HEK293 (cell line): ENCODE results near the gene GUCA1A.
A peak's percentile ranks its signal among the peaks of the same experiment; 100 is the strongest.

ENCODE experiments used
- EGR2 ChIP-seq: fragments of 450-650 bp; formaldehyde crosslinking; IDR thresholded peaks from 2 replicates; pipeline ENCODE4 v1.5.1; 2016; ENCODE audit warnings: low read depth, missing biosample characterization, missing genetic modification characterization
- GLI2 ChIP-seq: fragments of 450-650 bp; formaldehyde crosslinking; IDR thresholded peaks from 2 replicates; pipeline ENCODE4; 2017; ENCODE audit warnings: missing biosample characterization, missing genetic modification characterization, low read depth, borderline replicate concordance
- SP7 ChIP-seq: fragments of 450-650 bp; formaldehyde crosslinking; IDR thresholded peaks from 2 replicates; pipeline ENCODE4 v1.5.1; 2016; ENCODE audit warnings: missing biosample characterization, missing genetic modification characterization
- ZIC2 ChIP-seq: fragments of 450-650 bp; formaldehyde crosslinking; IDR thresholded peaks from 2 replicates; pipeline ENCODE4 v1.5.1; 2016; ENCODE audit warnings: missing biosample characterization, missing genetic modification characterization
- ZNF121 ChIP-seq: fragments of 450-650 bp; formaldehyde crosslinking; IDR thresholded peaks from 2 replicates; pipeline ENCODE4 v1.5.1; 2016; ENCODE audit warnings: missing biosample characterization, missing genetic modification characterization
- ZNF132 ChIP-seq: fragments of 450-650 bp; formaldehyde crosslinking; IDR thresholded peaks from 2 replicates; pipeline ENCODE4 v1.5.1; 2017; ENCODE audit warnings: missing biosample characterization, missing genetic modification characterization, borderline replicate concordance
- ZNF133 ChIP-seq: fragments of 450-650 bp; formaldehyde crosslinking; IDR thresholded peaks from 2 replicates; pipeline ENCODE4 v1.5.1; 2016; ENCODE audit warnings: missing biosample characterization, missing genetic modification characterization
- ZNF140 ChIP-seq: fragments of 450-650 bp; formaldehyde crosslinking; IDR thresholded peaks from 2 replicates; pipeline ENCODE4 v1.5.1; 2016; ENCODE audit warnings: missing biosample characterization, missing genetic modification characterization
- ZNF184 ChIP-seq: fragments of 450-650 bp; IDR thresholded peaks from 2 replicates; pipeline ENCODE4 v1.5.1; 2018; ENCODE audit warnings: missing biosample characterization, mild to moderate bottlenecking, missing genetic modification characterization
- ZNF221 ChIP-seq: fragments of 450-650 bp; formaldehyde crosslinking; IDR thresholded peaks from 2 replicates; pipeline ENCODE4 v1.5.1; 2017; ENCODE audit warnings: missing biosample characterization, missing genetic modification characterization, borderline replicate concordance
- ZNF311 ChIP-seq: fragments of 450-650 bp; formaldehyde crosslinking; IDR thresholded peaks from 2 replicates; pipeline ENCODE4 v1.5.1; 2017; ENCODE audit warnings: missing biosample characterization, missing genetic modification characterization, borderline replicate concordance
- ZNF37A ChIP-seq: fragments of 450-650 bp; IDR thresholded peaks from 2 replicates; pipeline ENCODE4 v1.5.1; 2018; ENCODE audit warnings: missing biosample characterization, missing genetic modification characterization
- ZNF571 ChIP-seq: fragments of 450-650 bp; formaldehyde crosslinking; IDR thresholded peaks from 2 replicates; pipeline ENCODE4 v1.5.0; 2017; ENCODE audit warnings: missing biosample characterization, missing genetic modification characterization
- ZNF585B ChIP-seq: fragments of 450-650 bp; formaldehyde crosslinking; IDR thresholded peaks from 2 replicates; pipeline ENCODE4 v1.5.1; 2016; ENCODE audit warnings: missing biosample characterization, missing genetic modification characterization
- ZNF768 ChIP-seq: fragments of 450-650 bp; formaldehyde crosslinking; IDR thresholded peaks from 2 replicates; pipeline ENCODE4 v1.5.1; 2018; ENCODE audit warnings: missing biosample characterization, mild to moderate bottlenecking, missing genetic modification characterization
- ZNF785 ChIP-seq: fragments of 450-650 bp; formaldehyde crosslinking; IDR thresholded peaks from 2 replicates; pipeline ENCODE4 v1.5.1; 2016; ENCODE audit warnings: missing biosample characterization, missing genetic modification characterization
- ZNF843 ChIP-seq: fragments of 450-650 bp; formaldehyde crosslinking; IDR thresholded peaks from 2 replicates; pipeline ENCODE4 v1.5.1; 2016; ENCODE audit warnings: missing biosample characterization, missing genetic modification characterization
- ZXDB ChIP-seq: fragments of 450-650 bp; formaldehyde crosslinking; IDR thresholded peaks from 2 replicates; pipeline ENCODE4 v1.5.1; 2016; ENCODE audit warnings: missing biosample characterization, missing genetic modification characterization
- TF ChIP-seq, protein P1 (sequence below): fragments of 450-650 bp; formaldehyde crosslinking; IDR thresholded peaks from 2 replicates; pipeline ENCODE4 v1.5.1; 2016; ENCODE audit warnings: missing biosample characterization, missing genetic modification characterization
- TF ChIP-seq, protein P2 (sequence below): IDR thresholded peaks from 2 replicates; pipeline ENCODE4 v1.6.1; 2011; ENCODE audit warnings: mild to moderate bottlenecking, low read depth, low read length, borderline replicate concordance
- TF ChIP-seq, protein P3 (sequence below): fragments of 450-650 bp; formaldehyde crosslinking; IDR thresholded peaks from 2 replicates; pipeline ENCODE4 v1.5.1; 2016; ENCODE audit warnings: missing biosample characterization, missing genetic modification characterization
- TF ChIP-seq, protein P4 (sequence below): fragments of 450-650 bp; formaldehyde crosslinking; IDR thresholded peaks from 2 replicates; pipeline ENCODE4 v1.5.1; 2016; ENCODE audit warnings: missing biosample characterization, missing genetic modification characterization
- TF ChIP-seq, protein P5 (sequence below): fragments of 450-650 bp; formaldehyde crosslinking; IDR thresholded peaks from 2 replicates; pipeline ENCODE4 v1.5.1; 2016; ENCODE audit warnings: missing biosample characterization, missing genetic modification characterization
- TF ChIP-seq, protein P6 (sequence below): fragments of 450-650 bp; formaldehyde crosslinking; IDR thresholded peaks from 2 replicates; pipeline ENCODE4 v1.5.1; 2017; ENCODE audit warnings: missing biosample characterization, missing genetic modification characterization

The GUCA1A gene

DNA sequence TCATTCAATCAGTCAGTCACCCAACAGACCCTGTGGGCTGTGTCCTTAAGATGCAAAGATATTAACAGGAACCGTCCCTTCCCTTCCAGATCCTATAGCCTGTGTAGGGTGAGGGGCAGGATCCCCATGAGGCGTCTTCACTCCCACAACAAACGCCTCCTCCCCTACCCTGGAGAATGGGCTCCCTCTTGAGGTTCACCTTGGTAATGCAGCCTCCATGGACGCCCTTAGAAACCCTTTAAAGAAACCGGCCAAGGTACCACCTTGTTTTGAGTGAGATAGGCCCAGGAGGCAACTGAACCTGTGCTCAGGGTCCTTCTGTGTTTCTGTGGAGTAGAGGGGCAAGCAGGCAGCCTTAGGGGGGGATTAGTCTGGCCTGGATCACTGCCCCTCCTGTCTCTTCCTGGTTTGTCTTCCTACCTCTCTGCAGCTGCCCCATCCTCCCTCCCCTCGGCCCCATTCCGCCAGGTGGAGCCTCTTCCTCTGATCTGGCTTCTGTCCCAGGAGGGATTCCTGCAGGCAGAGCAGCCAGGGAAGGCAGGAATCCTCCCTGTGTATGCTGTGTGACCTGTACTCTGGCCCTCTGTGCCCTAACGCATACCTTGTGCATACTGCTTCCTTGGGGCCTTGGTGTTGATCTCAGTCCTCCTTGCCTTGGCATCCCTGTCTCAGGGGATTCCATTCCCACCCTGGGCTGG, 6.6 kb upstream of the GUCA1A start (continued):
- TF ChIP-seq, protein P1, sequence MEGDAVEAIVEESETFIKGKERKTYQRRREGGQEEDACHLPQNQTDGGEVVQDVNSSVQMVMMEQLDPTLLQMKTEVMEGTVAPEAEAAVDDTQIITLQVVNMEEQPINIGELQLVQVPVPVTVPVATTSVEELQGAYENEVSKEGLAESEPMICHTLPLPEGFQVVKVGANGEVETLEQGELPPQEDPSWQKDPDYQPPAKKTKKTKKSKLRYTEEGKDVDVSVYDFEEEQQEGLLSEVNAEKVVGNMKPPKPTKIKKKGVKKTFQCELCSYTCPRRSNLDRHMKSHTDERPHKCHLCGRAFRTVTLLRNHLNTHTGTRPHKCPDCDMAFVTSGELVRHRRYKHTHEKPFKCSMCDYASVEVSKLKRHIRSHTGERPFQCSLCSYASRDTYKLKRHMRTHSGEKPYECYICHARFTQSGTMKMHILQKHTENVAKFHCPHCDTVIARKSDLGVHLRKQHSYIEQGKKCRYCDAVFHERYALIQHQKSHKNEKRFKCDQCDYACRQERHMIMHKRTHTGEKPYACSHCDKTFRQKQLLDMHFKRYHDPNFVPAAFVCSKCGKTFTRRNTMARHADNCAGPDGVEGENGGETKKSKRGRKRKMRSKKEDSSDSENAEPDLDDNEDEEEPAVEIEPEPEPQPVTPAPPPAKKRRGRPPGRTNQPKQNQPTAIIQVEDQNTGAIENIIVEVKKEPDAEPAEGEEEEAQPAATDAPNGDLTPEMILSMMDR (tag by site-specific recombination): peak; percentile 86
- TF ChIP-seq, protein P2, sequence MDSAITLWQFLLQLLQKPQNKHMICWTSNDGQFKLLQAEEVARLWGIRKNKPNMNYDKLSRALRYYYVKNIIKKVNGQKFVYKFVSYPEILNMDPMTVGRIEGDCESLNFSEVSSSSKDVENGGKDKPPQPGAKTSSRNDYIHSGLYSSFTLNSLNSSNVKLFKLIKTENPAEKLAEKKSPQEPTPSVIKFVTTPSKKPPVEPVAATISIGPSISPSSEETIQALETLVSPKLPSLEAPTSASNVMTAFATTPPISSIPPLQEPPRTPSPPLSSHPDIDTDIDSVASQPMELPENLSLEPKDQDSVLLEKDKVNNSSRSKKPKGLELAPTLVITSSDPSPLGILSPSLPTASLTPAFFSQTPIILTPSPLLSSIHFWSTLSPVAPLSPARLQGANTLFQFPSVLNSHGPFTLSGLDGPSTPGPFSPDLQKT: no peak
- TF ChIP-seq ZIC2 (tag by site-specific recombination): no peak
- TF ChIP-seq ZXDB (tag by site-specific recombination): peak; percentile 24; the same call in 1 of the 2 replicates
- no peak for TF ChIP-seq GLI2 (tag by site-specific recombination)
- TF ChIP-seq ZNF221 (tag by site-specific recombination): no peak
- TF ChIP-seq, protein P3, sequence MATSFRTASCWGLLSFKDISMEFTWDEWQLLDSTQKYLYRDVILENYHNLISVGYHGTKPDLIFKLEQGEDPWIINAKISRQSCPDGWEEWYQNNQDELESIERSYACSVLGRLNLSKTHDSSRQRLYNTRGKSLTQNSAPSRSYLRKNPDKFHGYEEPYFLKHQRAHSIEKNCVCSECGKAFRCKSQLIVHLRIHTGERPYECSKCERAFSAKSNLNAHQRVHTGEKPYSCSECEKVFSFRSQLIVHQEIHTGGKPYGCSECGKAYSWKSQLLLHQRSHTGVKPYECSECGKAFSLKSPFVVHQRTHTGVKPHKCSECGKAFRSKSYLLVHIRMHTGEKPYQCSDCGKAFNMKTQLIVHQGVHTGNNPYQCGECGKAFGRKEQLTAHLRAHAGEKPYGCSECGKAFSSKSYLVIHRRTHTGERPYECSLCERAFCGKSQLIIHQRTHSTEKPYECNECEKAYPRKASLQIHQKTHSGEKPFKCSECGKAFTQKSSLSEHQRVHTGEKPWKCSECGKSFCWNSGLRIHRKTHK (tag by site-specific recombination): no peak
- TF ChIP-seq ZNF785: no peak
- TF ChIP-seq SP7 (tag by site-specific recombination): peak; percentile 41
- peak; percentile 72 for TF ChIP-seq EGR2 (tag by site-specific recombination)
- TF ChIP-seq ZNF311: no peak
- TF ChIP-seq ZNF133 (tag by site-specific recombination): no peak
- TF ChIP-seq ZNF121 (tag by site-specific recombination): no peak
- no peak for TF ChIP-seq ZNF585B (tag by site-specific recombination)
- no peak for TF ChIP-seq ZNF140 (tag by site-specific recombination)
- TF ChIP-seq ZNF768: no peak
- TF ChIP-seq, protein P4, sequence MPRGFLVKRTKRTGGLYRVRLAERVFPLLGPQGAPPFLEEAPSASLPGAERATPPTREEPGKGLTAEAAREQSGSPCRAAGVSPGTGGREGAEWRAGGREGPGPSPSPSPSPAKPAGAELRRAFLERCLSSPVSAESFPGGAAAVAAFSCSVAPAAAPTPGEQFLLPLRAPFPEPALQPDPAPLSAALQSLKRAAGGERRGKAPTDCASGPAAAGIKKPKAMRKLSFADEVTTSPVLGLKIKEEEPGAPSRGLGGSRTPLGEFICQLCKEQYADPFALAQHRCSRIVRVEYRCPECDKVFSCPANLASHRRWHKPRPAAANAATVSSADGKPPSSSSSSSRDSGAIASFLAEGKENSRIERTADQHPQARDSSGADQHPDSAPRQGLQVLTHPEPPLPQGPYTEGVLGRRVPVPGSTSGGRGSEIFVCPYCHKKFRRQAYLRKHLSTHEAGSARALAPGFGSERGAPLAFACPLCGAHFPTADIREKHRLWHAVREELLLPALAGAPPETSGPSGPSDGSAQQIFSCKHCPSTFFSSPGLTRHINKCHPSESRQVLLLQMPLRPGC (tag by site-specific recombination): no peak
- no peak for TF ChIP-seq ZNF37A
- no peak for TF ChIP-seq ZNF843 (tag by site-specific recombination)
- TF ChIP-seq, protein P5, sequence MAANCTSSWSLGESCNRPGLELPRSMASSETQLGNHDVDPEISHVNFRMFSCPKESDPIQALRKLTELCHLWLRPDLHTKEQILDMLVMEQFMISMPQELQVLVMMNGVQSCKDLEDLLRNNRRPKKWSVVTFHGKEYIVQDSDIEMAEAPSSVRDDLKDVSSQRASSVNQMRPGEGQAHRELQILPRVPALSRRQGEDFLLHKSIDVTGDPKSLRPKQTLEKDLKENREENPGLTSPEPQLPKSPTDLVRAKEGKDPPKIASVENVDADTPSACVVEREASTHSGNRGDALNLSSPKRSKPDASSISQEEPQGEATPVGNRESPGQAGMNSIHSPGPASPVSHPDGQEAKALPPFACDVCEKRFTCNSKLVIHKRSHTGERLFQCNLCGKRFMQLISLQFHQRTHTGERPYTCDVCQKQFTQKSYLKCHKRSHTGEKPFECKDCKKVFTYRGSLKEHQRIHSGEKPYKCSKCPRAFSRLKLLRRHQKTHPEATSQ (tag by site-specific recombination): no peak
- no peak for TF ChIP-seq ZNF571 (tag by site-specific recombination)
- no peak for TF ChIP-seq ZNF184
- TF ChIP-seq, protein P6, sequence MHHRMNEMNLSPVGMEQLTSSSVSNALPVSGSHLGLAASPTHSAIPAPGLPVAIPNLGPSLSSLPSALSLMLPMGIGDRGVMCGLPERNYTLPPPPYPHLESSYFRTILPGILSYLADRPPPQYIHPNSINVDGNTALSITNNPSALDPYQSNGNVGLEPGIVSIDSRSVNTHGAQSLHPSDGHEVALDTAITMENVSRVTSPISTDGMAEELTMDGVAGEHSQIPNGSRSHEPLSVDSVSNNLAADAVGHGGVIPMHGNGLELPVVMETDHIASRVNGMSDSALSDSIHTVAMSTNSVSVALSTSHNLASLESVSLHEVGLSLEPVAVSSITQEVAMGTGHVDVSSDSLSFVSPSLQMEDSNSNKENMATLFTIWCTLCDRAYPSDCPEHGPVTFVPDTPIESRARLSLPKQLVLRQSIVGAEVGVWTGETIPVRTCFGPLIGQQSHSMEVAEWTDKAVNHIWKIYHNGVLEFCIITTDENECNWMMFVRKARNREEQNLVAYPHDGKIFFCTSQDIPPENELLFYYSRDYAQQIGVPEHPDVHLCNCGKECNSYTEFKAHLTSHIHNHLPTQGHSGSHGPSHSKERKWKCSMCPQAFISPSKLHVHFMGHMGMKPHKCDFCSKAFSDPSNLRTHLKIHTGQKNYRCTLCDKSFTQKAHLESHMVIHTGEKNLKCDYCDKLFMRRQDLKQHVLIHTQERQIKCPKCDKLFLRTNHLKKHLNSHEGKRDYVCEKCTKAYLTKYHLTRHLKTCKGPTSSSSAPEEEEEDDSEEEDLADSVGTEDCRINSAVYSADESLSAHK (tag by site-specific recombination): peak; percentile 57; the same call in 1 of the 2 replicates
- TF ChIP-seq ZNF132 (tag by site-specific recombination): no peak
